ENCODE measurements around the gene GRAP2. TPM values are rescaled to one million over a fixed set of nuclear protein-coding genes. Genes with fewer than 3 reads are reported as not detected.

The GRAP2 gene
- not detected in 5 replicates for total RNA-seq (2022; extraction: Qiagen RNA extraction; ENCODE audit: low read depth)

GRCh38 chr22:39900306-39901227 lies at the start of gene GRAP2:
Gene GRAP2 (plus strand): TSS chr22:39901084. CDS start chr22:39947107, 46,023 bp downstream.

GRCh38 chr22:39893526-39893925 lies 7.4 kb upstream of the GRAP2 start, which contains the start of gene ENTHD1:
Gene ENTHD1 (minus strand): TSS chr22:39893760. CDS start chr22:39887748, 6,012 bp downstream.

GRCh38 chr22:39959640-39960447 lies 59.0 kb downstream of the GRAP2 start, which contains the start of gene TMA7B:
Gene TMA7B (plus strand): TSS chr22:39960397. CDS start chr22:39964375, 3,978 bp downstream.

GRCh38 chr22:39994566-39995392 lies 93.9 kb downstream of the GRAP2 start, which contains the start of gene FAM83F:
Gene FAM83F (plus strand): TSS chr22:39994954. CDS start chr22:39995043, 89 bp downstream.

Other genes starting within 250 kb of the GRAP2 start
- not detected in 5 replicates for gene ENTHD1, start 7.3 kb upstream of the GRAP2 start, total RNA-seq (2022; extraction: Qiagen RNA extraction; ENCODE audit: low read depth)
- not detected in 5 replicates for gene TMA7B, start 59.3 kb downstream of the GRAP2 start, total RNA-seq (2022; extraction: Qiagen RNA extraction; ENCODE audit: low read depth)
- not detected in 5 replicates for gene FAM83F, start 93.9 kb downstream of the GRAP2 start, total RNA-seq (2022; extraction: Qiagen RNA extraction; ENCODE audit: low read depth)

All from A549 treated with GW870086 at 1 μM for 4 hours (cell line).